ENCODE results near the gene LRP2. TPM values are rescaled to one million over a fixed set of nuclear protein-coding genes. Genes with fewer than 3 reads are reported as not detected.

The LRP2 gene
- total and polyA plus RNA-seq, 10 of the 15 experiments (the other 5 are each of a cell fraction or from before 2014, with no cell fraction given) = 0.01 to 0.19 (median 0.06) TPM; not detected in 5

GRCh38 chr2:169205176-169205575 is 157.2 kb downstream of the LRP2 start:
- SMC1A ChIA-PET (ENCODE audit: uncharacterized antibody, unreplicated experiment) = no interaction called here
- Histone ChIP-seq H3K79me2 (ENCODE audit: control insufficient read depth, insufficient read depth, low read length) (no peaks in the 10 kb centered on the region), H3K36me3 (ENCODE audit: control insufficient read depth in 2 of 2, insufficient read depth in 2 of 2, low read length in 1 of 2) (no peaks in the 10 kb centered on the region), H3K4me2 (ENCODE audit: control insufficient read depth, insufficient read depth) (no peak overlapping the region), H3K9ac (ENCODE audit: control insufficient read depth, insufficient read depth, low read length) (no peak overlapping the region), H3K9me3 (replicated peaks; ENCODE audit: control insufficient read depth, insufficient read depth, low read length) (no peaks in the 10 kb centered on the region), H3K27me3 (replicated peaks in 1 of 2; ENCODE audit: control insufficient read depth in 2 of 2, insufficient read depth in 2 of 2, low read length in 1 of 2) (no peaks in the 10 kb centered on the region; a peak in 1 of 4 replicates), H3K4me3 (no peak overlapping the region), H3K4me1 (ENCODE audit: control insufficient read depth, insufficient read depth, low read length) (no peaks in the 10 kb centered on the region), H2AFZ (ENCODE audit: control insufficient read depth, low read depth, low read length) (no peak overlapping the region), H3K27ac (ENCODE audit: control insufficient read depth, insufficient read depth) (no peak overlapping the region), H4K20me1 (ENCODE audit: control insufficient read depth, insufficient read depth) (no peaks in the 10 kb centered on the region)
- ATAC-seq = no peak
- POLR2A ChIA-PET = no interaction called here
- in situ Hi-C loops (cut with MboI) (no loop called here), intact Hi-C loops (cut with micrococcal nuclease; ENCODE audit: unreplicated experiment) (no loop called here)
- CTCF ChIA-PET = no interaction called here
- no peak for DNase-seq (ENCODE audit: low read depth, low spot score)
- no TSS peak for BruUV-seq (replicated peaks)
- FAIRE-seq = no peak
- no peak for TF ChIP-seq BCL3 (IDR thresholded peaks at IDR 0.05; ENCODE audit: borderline replicate concordance, insufficient read depth, low read depth, low read length, poor library complexity, severe bottlenecking)
- TF ChIP-seq CEBPB (IDR thresholded peaks at IDR 0.05; ENCODE audit: borderline replicate concordance in 1 of 2, low read depth in 2 of 2, low read length in 2 of 2) = no peak
- TF ChIP-seq RUNX3 (IDR thresholded peaks at IDR 0.05; ENCODE audit: low read length) = no peak
- RAD21 ChIA-PET (ENCODE audit: unreplicated experiment) = no interaction called here
- 64% methylated on average over 2 of the region's 2 CpGs for WGBS (ENCODE audit: insufficient coverage, insufficient replicate concordance, low lambda C conversion rate, missing lambda C conversion rate)

GRCh38 chr2:169203952-169204351 is 158.4 kb downstream of the LRP2 start:
- intact Hi-C loops (cut with micrococcal nuclease; ENCODE audit: unreplicated experiment) (no loop called here), in situ Hi-C loops (cut with MboI) (no loop called here)
- H3K4me1 ChIP-seq (ENCODE audit: control insufficient read depth, insufficient read depth, low read length) = no peaks in the 10 kb centered on the region
- H3K9ac ChIP-seq (ENCODE audit: control insufficient read depth, insufficient read depth, low read length) = no peak overlapping the region
- H2AFZ ChIP-seq (ENCODE audit: control insufficient read depth, low read depth, low read length) = no peak overlapping the region
- FAIRE-seq (no peak), DNase-seq (ENCODE audit: low read depth, low spot score) (no peak), ATAC-seq (no peak)
- no TSS peak for BruUV-seq (replicated peaks)
- no peaks in the 10 kb centered on the region for H3K36me3 ChIP-seq (ENCODE audit: control insufficient read depth in 2 of 2, insufficient read depth in 2 of 2, low read length in 1 of 2)
- no peaks in the 10 kb centered on the region for H3K79me2 ChIP-seq (ENCODE audit: control insufficient read depth, insufficient read depth, low read length)
- no peaks in the 10 kb centered on the region; a peak in 1 of 4 replicates for H3K27me3 ChIP-seq (replicated peaks in 1 of 2; ENCODE audit: control insufficient read depth in 2 of 2, insufficient read depth in 2 of 2, low read length in 1 of 2)
- ChIA-PET SMC1A (ENCODE audit: uncharacterized antibody, unreplicated experiment) (no interaction called here), POLR2A (no interaction called here), CTCF (interaction anchor here (0.6 to 1.3 kb wide), 2 partner anchors 24 to 94 kb away, joined by 3 read pairs; no protein-coding TSS in a partner anchor), RAD21 (ENCODE audit: unreplicated experiment) (no interaction called here)
- TF ChIP-seq EZH2 (IDR thresholded peaks at IDR 0.05; ENCODE audit: borderline replicate concordance, control insufficient read depth, low read depth, low read length) = no peak
- TF ChIP-seq NKRF (conservative IDR thresholded peaks at IDR 0.05) = no peak
- WGBS (ENCODE audit: insufficient coverage, insufficient replicate concordance, low lambda C conversion rate, missing lambda C conversion rate) = 37% methylated on average over 8 of the region's 8 CpGs
- H3K27ac ChIP-seq (ENCODE audit: control insufficient read depth, insufficient read depth) = no peak overlapping the region
- H4K20me1 ChIP-seq (ENCODE audit: control insufficient read depth, insufficient read depth) = no peaks in the 10 kb centered on the region
- H3K4me2 ChIP-seq (ENCODE audit: control insufficient read depth, insufficient read depth) = no peak overlapping the region
- no peaks in the 10 kb centered on the region for H3K9me3 ChIP-seq (replicated peaks; ENCODE audit: control insufficient read depth, insufficient read depth, low read length)
- H3K4me3 ChIP-seq = no peak overlapping the region

Measured in GM12878 (cell line).